A549 (cell line): ENCODE data around the gene CNTNAP2. TPM values are rescaled to one million over a fixed set of nuclear protein-coding genes. Genes with fewer than 3 reads are reported as not detected.

ENCODE experiments used
- ATAC-seq, 2 experiments: fragments of 200-7000 bp in 1 of 2; fragments of >200 bp in 1 of 2; cut with Nextera tagmentation in 1 of 2; cut with Tn5 transposase in 1 of 2; 3 replicates each; pipeline versions ENCODE4 v1.8.0 to v1.9.1; 2018 to 2020; ENCODE audit warnings: mild to moderate bottlenecking in 1 of 2, moderate library complexity in 1 of 2
- CTCF ChIA-PET: fragments of 300-600 bp; sonication (Branson Sonifier 250); formaldehyde crosslinking; extraction: SDS; loops from one replicate; lab custom pipeline; 2021; ENCODE audit warnings: antibody characterized with exemption, inconsistent platforms; lab: Yijun Ruan, JAX
- POLR2A ChIA-PET: fragments of 350-600 bp; formaldehyde crosslinking; extraction: SDS; loops from one replicate; lab custom pipeline; 2021; ENCODE audit warnings: antibody characterized with exemption, inconsistent platforms; lab: Yijun Ruan, JAX
- DNase-seq, 2 experiments: peaks; one replicate each; pipeline versions ENCODE4 v3.0.0 to v3.0.0-alpha.2; 2011 to 2016; ENCODE audit warnings: low read depth in 1 of 2, low spot score in 1 of 2
- FAIRE-seq: peaks from 2 replicates; lab custom pipeline; 2011; peaks lifted over from hg19 to GRCh38; lab: Jason Lieb, UNC
- H3K27ac ChIP-seq, 2 experiments: fragments of >200 bp; sonication (Bioruptor Twin); formaldehyde crosslinking; 3 replicates each; pipeline ENCODE4 v1.5.1; 2016 to 2017
- H3K4me1 ChIP-seq: fragments of >200 bp; sonication (Bioruptor Twin); formaldehyde crosslinking; 3 replicates; pipeline ENCODE4 v1.6.1; 2016
- H3K4me2 ChIP-seq: fragments of >200 bp; sonication (Bioruptor Twin); formaldehyde crosslinking; 3 replicates; pipeline ENCODE4 v1.6.1; 2016
- H3K4me3 ChIP-seq: fragments of >200 bp; sonication (Bioruptor Twin); formaldehyde crosslinking; 3 replicates; pipeline ENCODE4 v1.5.1; 2016
- H3K9me3 ChIP-seq: fragments of >200 bp; sonication (Bioruptor Twin); formaldehyde crosslinking; 3 replicates; pipeline ENCODE4 v1.6.1; 2016
- BHLHE40 ChIP-seq: IDR thresholded peaks from 2 replicates; pipeline ENCODE4 v1.6.1; 2012; ENCODE audit warnings: low read depth, low read length, inconsistent platforms
- EHF ChIP-seq: fragments of 250-450 bp; sonication (Bioruptor Pico); IDR thresholded peaks from 2 replicates; pipeline ENCODE4 v1.5.0; 2020; ENCODE audit warnings: mild to moderate bottlenecking
- FOSL2 ChIP-seq, 2 experiments: fragments of 450-650 bp in 1 of 2; fragments of >200 bp in 1 of 2; sonication (Bioruptor Twin) in 1 of 2; formaldehyde crosslinking; IDR thresholded peaks; 2 replicates each; pipeline versions ENCODE4 v1.5.0 to v1.6.1; 2016 to 2020; ENCODE audit warnings: mild to moderate bottlenecking in 1 of 2, moderate library complexity in 1 of 2
- FOXS1 ChIP-seq: fragments of 250-450 bp; sonication (Bioruptor Pico); IDR thresholded peaks from 2 replicates; pipeline ENCODE4 v1.5.0; 2020; ENCODE audit warnings: mild to moderate bottlenecking, moderate library complexity
- HDAC2 ChIP-seq: fragments of 200-600 bp; sonication (generic); IDR thresholded peaks from 2 replicates; pipeline ENCODE4 v1.6.1; 2016
- HES2 ChIP-seq: fragments of >200 bp; sonication (Bioruptor Twin); formaldehyde crosslinking; IDR thresholded peaks from 2 replicates; pipeline ENCODE4 v1.6.1; 2016
- HOXA7 ChIP-seq: fragments of 250-450 bp; sonication (Bioruptor Pico); IDR thresholded peaks from 2 replicates; pipeline ENCODE4 v1.5.0; 2020; ENCODE audit warnings: mild to moderate bottlenecking, moderate library complexity
- JUN ChIP-seq, 2 experiments: fragments of >200 bp; sonication (Bioruptor Twin); formaldehyde crosslinking; IDR thresholded peaks; 2 replicates in 1 of 2; 3 replicates in 1 of 2; pipeline ENCODE4 v1.6.1; 2016 to 2017
- MAFK ChIP-seq: fragments of 450-650 bp; IDR thresholded peaks from 2 replicates; pipeline ENCODE4 v1.6.1; 2014; ENCODE audit not compliant: partially characterized antibody
- PHF8 ChIP-seq: fragments of 200-600 bp; sonication (generic); IDR thresholded peaks from 2 replicates; pipeline ENCODE4 v1.6.1; 2016; ENCODE audit warnings: low read depth, mild to moderate bottlenecking, antibody characterized with exemption, moderate library complexity, borderline replicate concordance
- POLR2AphosphoS2 ChIP-seq: conservative IDR thresholded peaks from 2 replicates; pipeline ENCODE4 v1.6.1; 2012; ENCODE audit warnings: low read length, improper control_type of control experiment, inconsistent platforms
- RARB ChIP-seq: fragments of 250-450 bp; sonication (Bioruptor Pico); IDR thresholded peaks from 2 replicates; pipeline ENCODE4 v1.8.0; 2021; ENCODE audit warnings: mild to moderate bottlenecking, moderate library complexity
- RCOR1 ChIP-seq: fragments of 150-350 bp; IDR thresholded peaks from 2 replicates; pipeline ENCODE4 v1.6.1; 2014; ENCODE audit warnings: antibody characterized with exemption, low read length, low read depth
- RNF2 ChIP-seq: fragments of 200-600 bp; sonication (generic); IDR thresholded peaks from 2 replicates; pipeline ENCODE4 v1.6.1; 2016; ENCODE audit warnings: low read depth, mild to moderate bottlenecking, antibody characterized with exemption, moderate library complexity, borderline replicate concordance
- SREBF2 ChIP-seq: fragments of 450-650 bp; IDR thresholded peaks from 2 replicates; pipeline ENCODE4 v1.6.1; 2014; ENCODE audit warnings: mild to moderate bottlenecking, moderate library complexity
- TP53 ChIP-seq: fragments of 250-450 bp; sonication (Bioruptor Pico); IDR thresholded peaks from 2 replicates; pipeline ENCODE4 v1.5.0; 2021; ENCODE audit warnings: mild to moderate bottlenecking, moderate library complexity
- WGBS: methylation state at CpG from one replicate; pipeline ENCODE4 v1.1.6; 2017; ENCODE audit errors: missing lambda C conversion rate; 5-methylcytosine and 5-hydroxymethylcytosine counted together
- polyA plus RNA-seq, 4 experiments: library from polyadenylated mRNA; depleted of rRNA in 3 of 4; stranded (reverse); fragments of >200 nt; fragmentation: RNase III in 1 of 4; extraction: RNeasy Plus Mini Kit Qiagen cat#74134 plus additional on column Dnase treatment in 1 of 4; gene quantifications; 2 replicates in 3 of 4; 3 replicates in 1 of 4; pipeline ENCODE4 v1.2.3, GENCODE V29; 2011 to 2017
- TF ChIP-seq, protein P1 (sequence below): fragments of >200 bp; sonication (Bioruptor Twin); formaldehyde crosslinking; IDR thresholded peaks from 3 replicates; pipeline ENCODE4 v1.6.1; 2016
- TF ChIP-seq, protein P2 (sequence below): fragments of 150-350 bp; IDR thresholded peaks from 2 replicates; pipeline ENCODE4 v1.6.1; 2014; ENCODE audit warnings: low read depth, mild to moderate bottlenecking, low read length

The CNTNAP2 gene
- polyA plus RNA-seq, 2 of the 4 experiments (the other 2 are of a cell fraction), result 0.05 to 0.13 TPM

DNA sequence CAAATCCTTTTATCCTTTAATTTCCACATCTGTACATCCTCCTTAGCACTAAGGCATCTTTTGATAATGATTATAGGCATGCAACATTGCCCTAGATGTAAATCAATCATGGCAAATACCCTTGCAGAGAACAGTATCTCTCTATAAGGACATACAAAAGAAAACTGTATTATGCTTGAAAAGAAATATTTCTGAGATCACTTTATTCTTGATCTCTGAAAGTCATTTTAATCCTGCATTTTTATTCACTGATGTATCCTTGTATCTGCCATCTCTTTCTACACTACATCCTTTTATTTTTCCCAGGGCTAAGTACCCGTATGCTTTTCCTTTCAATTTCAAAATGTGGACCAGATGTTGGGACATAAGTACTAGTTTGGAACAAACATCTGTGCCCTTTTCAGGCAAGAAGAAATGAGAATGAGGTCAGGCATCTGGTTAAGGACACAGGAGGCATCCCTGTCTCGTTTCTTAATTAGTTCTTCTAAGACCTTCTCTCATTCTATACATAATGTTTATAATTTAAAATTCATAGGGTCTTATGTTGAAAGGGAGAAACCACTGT is 338.6 kb downstream of the CNTNAP2 start:
- H3K4me2 ChIP-seq, result no peak overlapping the region
- WGBS, result 5% methylated on average over 2 of the region's 2 CpGs
- DNase-seq, result no peak
- ChIA-PET CTCF (no interaction called here), POLR2A (no interaction called here)
- ATAC-seq, result no peak
- no peaks in the 10 kb centered on the region for H3K9me3 ChIP-seq
- no peak overlapping the region for H3K27ac ChIP-seq
- H3K4me1 ChIP-seq, result no peaks in the 10 kb centered on the region
- FAIRE-seq, result no peak
- no peak overlapping the region for H3K4me3 ChIP-seq
- TF ChIP-seq JUN (IDR thresholded peaks at IDR 0.05) (no peak), TP53 (CRISPR knock-in tag) (no peak), FOXS1 (CRISPR knock-in tag) (no peak), POLR2AphosphoS2 (no peak), SREBF2 (no peak), BHLHE40 (no peak)
- TF ChIP-seq, protein P1, sequence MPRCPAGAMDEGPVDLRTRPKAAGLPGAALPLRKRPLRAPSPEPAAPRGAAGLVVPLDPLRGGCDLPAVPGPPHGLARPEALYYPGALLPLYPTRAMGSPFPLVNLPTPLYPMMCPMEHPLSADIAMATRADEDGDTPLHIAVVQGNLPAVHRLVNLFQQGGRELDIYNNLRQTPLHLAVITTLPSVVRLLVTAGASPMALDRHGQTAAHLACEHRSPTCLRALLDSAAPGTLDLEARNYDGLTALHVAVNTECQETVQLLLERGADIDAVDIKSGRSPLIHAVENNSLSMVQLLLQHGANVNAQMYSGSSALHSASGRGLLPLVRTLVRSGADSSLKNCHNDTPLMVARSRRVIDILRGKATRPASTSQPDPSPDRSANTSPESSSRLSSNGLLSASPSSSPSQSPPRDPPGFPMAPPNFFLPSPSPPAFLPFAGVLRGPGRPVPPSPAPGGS, result no peak

- ChIA-PET POLR2A (no interaction called here), CTCF (no interaction called here)
- no peak for TF ChIP-seq HES2
- TF ChIP-seq RNF2, result no peak
- no peak for TF ChIP-seq MAFK
- WGBS, result 0% methylated on average over 2 of the region's 2 CpGs
- Histone ChIP-seq H3K4me3 (no peak overlapping the region), H3K27ac (no peak overlapping the region), H3K4me2 (no peak overlapping the region), H3K4me1 (no peaks in the 10 kb centered on the region), H3K9me3 (no peaks in the 10 kb centered on the region)
- ATAC-seq (no peak), DNase-seq (no peak), FAIRE-seq (no peak)
Measured at GRCh38 chr7:146479040-146479439, 362.4 kb downstream of the CNTNAP2 start.

- DNase-seq, result no peak
- ATAC-seq, result no peak
- 18% methylated on average over 3 of the region's 3 CpGs for WGBS
- no peak for FAIRE-seq
- Histone ChIP-seq H3K4me2 (no peak overlapping the region), H3K4me3 (no peak overlapping the region), H3K4me1 (no peaks in the 10 kb centered on the region), H3K27ac (no peak overlapping the region), H3K9me3 (no peaks in the 10 kb centered on the region)
- TF ChIP-seq HDAC2, result no peak
- no peak for TF ChIP-seq RNF2
- TF ChIP-seq EHF, result no peak
- no peak for TF ChIP-seq PHF8
- ChIA-PET POLR2A (no interaction called here), CTCF (no interaction called here)
Measured at GRCh38 chr7:146486519-146486918, 369.9 kb downstream of the CNTNAP2 start.

GRCh38 chr7:146492017-146492416 is 375.4 kb downstream of the CNTNAP2 start:
- ATAC-seq (no peak), DNase-seq (no peak), FAIRE-seq (no peak)
- 3% methylated on average over 4 of the region's 4 CpGs for WGBS
- Histone ChIP-seq H3K9me3 (no peaks in the 10 kb centered on the region), H3K4me1 (no peaks in the 10 kb centered on the region), H3K27ac (no peak overlapping the region), H3K4me3 (no peak overlapping the region), H3K4me2 (no peak overlapping the region)
- ChIA-PET POLR2A (no interaction called here), CTCF (no interaction called here)
- TF ChIP-seq RARB (CRISPR knock-in tag) (no peak), TP53 (CRISPR knock-in tag) (no peak), HES2 (no peak), RCOR1 (no peak), HOXA7 (CRISPR knock-in tag) (no peak), FOSL2 (IDR thresholded peaks at IDR 0.05) (no peak), FOSL2 (CRISPR knock-in tag; IDR thresholded peaks at IDR 0.05) (no peak)
- TF ChIP-seq, protein P2, sequence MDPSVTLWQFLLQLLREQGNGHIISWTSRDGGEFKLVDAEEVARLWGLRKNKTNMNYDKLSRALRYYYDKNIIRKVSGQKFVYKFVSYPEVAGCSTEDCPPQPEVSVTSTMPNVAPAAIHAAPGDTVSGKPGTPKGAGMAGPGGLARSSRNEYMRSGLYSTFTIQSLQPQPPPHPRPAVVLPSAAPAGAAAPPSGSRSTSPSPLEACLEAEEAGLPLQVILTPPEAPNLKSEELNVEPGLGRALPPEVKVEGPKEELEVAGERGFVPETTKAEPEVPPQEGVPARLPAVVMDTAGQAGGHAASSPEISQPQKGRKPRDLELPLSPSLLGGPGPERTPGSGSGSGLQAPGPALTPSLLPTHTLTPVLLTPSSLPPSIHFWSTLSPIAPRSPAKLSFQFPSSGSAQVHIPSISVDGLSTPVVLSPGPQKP, result no peak
